ENCODE data around the gene SSTR3.

GRCh38 chr22:37229012-37229804 is 16.9 kb upstream of the SSTR3 start:
- no peak for TF ChIP-seq EZH2 (IDR thresholded peaks at IDR 0.05; ENCODE audit: insufficient read depth, low read length)
- TF ChIP-seq CTCF (IDR thresholded peaks at IDR 0.05; ENCODE audit: insufficient read depth, low read depth, low read length), result no peak
